Esophagus muscularis mucosa (tissue), 4 donors: ENCODE data around the gene CUBN. TPM values are rescaled to one million over a fixed set of nuclear protein-coding genes. Genes with fewer than 3 reads are reported as not detected.

Source experiments
- DNase-seq: peaks from one replicate; pipeline ENCODE4 v3.0.0-alpha.2; 2017; ENCODE audit errors: extremely low spot score
- H3K27ac ChIP-seq, 4 donors: fragments of 200-600 bp; sonication (generic); replicated peaks in 1 of 4; 1 replicate in 3 of 4; 2 replicates in 1 of 4; pipeline ENCODE4 v1.5.1; 2016 to 2019; ENCODE audit warnings: mild to moderate bottlenecking in 1 of 4
- H3K27me3 ChIP-seq, 4 donors: fragments of 200-600 bp; sonication (generic); one replicate each; pipeline versions ENCODE4 v1.5.1 to v1.6.0; 2016 to 2019
- H3K36me3 ChIP-seq, 4 donors: fragments of 200-600 bp; sonication (generic); one replicate each; pipeline ENCODE4 v1.5.1; 2016 to 2019
- H3K4me1 ChIP-seq, 4 donors: fragments of 200-600 bp; sonication (generic); one replicate each; pipeline ENCODE4 v1.5.1; 2016 to 2019
- H3K4me3 ChIP-seq, 4 donors: fragments of 200-600 bp; sonication (generic); 1 replicate in 2 of 4; 2 replicates in 2 of 4; pipeline ENCODE4 v1.5.1; 2016 to 2019; ENCODE audit warnings: mild to moderate bottlenecking in 4 of 4, moderate library complexity in 1 of 4
- H3K9me3 ChIP-seq, 4 donors: fragments of 200-600 bp; sonication (generic); 1 replicate in 3 of 4; 2 replicates in 1 of 4; pipeline ENCODE4 v1.5.1; 2016 to 2019
- EP300 ChIP-seq: sonication (generic); formaldehyde crosslinking; IDR thresholded peaks from one replicate; pipeline ENCODE4 v1.6.1; 2017; ENCODE audit warnings: antibody characterized with exemption
- POLR2A ChIP-seq: fragments of 450-650 bp; IDR thresholded peaks from one replicate; pipeline ENCODE4 v1.6.1; 2017; ENCODE audit warnings: antibody characterized with exemption, moderate library complexity, mild to moderate bottlenecking, low read depth
- POLR2AphosphoS5 ChIP-seq, 2 donors: sonication (generic); formaldehyde crosslinking; IDR thresholded peaks; one replicate each; pipeline ENCODE4 v1.6.1; 2017; ENCODE audit warnings: antibody characterized with exemption in 2 of 2
- WGBS: methylation state at CpG from one replicate; pipeline ENCODE4 v1.1.5; 2018; 5-methylcytosine and 5-hydroxymethylcytosine counted together
- intact Hi-C: fragments of 100-400 bp; cut with DNase I; formaldehyde crosslinking; loops from one replicate; pipeline ENCODE4 v1.15.1; 2023
- total RNA-seq, 4 donors: library from RNA; depleted of rRNA; stranded (reverse); fragments of >200 nt; gene quantifications; one replicate each; pipeline versions ENCODE4 v1.1.0 to v1.2.1, GENCODE V29; 2016
- TF ChIP-seq, protein P1 (sequence below), 3 experiments: fragments of 200-600 bp in 2 of 3; fragments of 450-650 bp in 1 of 3; sonication (generic) in 2 of 3; IDR thresholded peaks; one replicate each; pipeline ENCODE4 v1.5.1; 2017 to 2019; ENCODE audit warnings: antibody characterized with exemption in 3 of 3, mild to moderate bottlenecking in 2 of 3, moderate library complexity in 1 of 3

The CUBN gene
- total RNA-seq, 4 donors from 2014 or later, result 1.3 to 4.6 (median 2.3) TPM

DNA sequence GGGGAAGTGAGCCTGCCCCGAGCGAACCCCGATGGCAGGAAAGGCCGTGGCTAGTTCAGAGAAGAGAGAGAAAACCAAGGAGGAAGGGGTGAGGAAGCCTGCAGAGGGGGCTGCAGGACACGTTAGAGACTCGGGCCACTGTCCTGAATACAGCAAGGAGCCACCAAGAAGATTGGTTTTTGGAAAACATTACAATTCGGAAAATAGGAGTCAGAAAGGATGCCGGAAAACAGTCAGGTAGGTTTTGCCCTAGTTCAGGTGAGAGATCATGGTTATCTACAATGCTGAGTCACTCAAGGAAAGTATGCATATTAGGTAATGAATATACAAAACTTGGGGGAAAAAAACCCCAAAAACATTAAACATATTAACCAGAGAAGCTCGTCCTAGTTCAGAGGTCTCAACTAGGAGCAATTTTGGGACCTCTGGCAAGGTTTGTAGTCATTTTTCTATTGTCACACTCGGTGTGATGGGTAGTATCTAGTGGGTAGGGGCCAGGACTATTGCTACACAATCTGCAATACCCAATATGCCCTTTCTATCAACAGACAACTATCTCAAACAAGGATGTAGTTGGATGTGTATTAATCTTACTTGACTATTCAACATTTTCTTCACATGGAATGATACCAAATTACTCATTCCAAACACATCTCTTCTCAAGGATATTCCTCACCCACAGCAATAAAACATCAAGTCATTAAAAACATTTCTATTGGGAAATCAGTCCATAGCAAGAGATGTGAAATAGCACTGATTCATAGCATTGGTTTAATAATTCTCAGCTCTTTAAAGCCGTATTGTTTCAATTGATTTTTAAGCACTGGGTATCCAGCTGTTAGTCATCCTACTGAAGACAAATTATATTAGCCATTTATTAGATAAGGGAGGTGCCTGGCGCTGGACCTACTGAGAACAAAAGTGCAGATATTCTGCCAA, 238.0 kb downstream of the CUBN start:
- intact Hi-C loops, result no loop called here

DNA sequence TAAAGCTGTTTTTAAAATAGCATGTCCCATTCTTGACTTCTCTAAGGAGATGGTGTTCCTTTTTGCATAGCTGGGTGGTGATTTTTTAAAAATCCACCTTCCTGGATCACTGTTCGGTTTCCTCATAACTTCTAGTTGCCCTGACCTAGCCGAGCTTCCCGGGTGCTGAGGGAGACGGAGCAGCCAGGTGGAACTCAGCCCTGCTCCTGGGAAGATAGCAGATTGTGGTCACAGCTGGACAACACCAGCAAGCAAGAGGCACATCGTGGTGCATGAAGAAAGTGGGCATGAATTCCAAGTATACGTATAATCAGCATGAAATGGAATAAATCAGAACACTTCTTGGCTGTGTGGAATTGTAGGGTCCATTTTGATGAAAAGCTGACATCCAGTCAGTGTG, 238.9 kb downstream of the CUBN start:
- Histone ChIP-seq H3K36me3 (no peaks in the 10 kb centered on the region), H3K9me3 (no peaks in the 10 kb centered on the region), H3K4me3 (no peak overlapping the region), H3K27me3 (no peaks in the 10 kb centered on the region), H3K27ac (no peak overlapping the region), H3K4me1 (peaks cover 0 to 5% (median 2%) of the 10 kb centered on the region in 4 donors)
- no peak for DNase-seq
- TF ChIP-seq, protein P1, sequence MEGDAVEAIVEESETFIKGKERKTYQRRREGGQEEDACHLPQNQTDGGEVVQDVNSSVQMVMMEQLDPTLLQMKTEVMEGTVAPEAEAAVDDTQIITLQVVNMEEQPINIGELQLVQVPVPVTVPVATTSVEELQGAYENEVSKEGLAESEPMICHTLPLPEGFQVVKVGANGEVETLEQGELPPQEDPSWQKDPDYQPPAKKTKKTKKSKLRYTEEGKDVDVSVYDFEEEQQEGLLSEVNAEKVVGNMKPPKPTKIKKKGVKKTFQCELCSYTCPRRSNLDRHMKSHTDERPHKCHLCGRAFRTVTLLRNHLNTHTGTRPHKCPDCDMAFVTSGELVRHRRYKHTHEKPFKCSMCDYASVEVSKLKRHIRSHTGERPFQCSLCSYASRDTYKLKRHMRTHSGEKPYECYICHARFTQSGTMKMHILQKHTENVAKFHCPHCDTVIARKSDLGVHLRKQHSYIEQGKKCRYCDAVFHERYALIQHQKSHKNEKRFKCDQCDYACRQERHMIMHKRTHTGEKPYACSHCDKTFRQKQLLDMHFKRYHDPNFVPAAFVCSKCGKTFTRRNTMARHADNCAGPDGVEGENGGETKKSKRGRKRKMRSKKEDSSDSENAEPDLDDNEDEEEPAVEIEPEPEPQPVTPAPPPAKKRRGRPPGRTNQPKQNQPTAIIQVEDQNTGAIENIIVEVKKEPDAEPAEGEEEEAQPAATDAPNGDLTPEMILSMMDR (IDR thresholded peaks at IDR 0.05), result no peak
- TF ChIP-seq POLR2A (no peak), POLR2AphosphoS5 (IDR thresholded peaks at IDR 0.05) (no peak), EP300 (no peak)
- WGBS, result 87% methylated on average over 6 of the region's 6 CpGs
- intact Hi-C loops, result no loop called here

More for the DNA sequence above, 238.0 kb downstream of the CUBN start:
- no peak for DNase-seq
- WGBS, result 30% methylated on average over 12 of the region's 12 CpGs
- H3K36me3 ChIP-seq, result no peaks in the 10 kb centered on the region
- H3K27ac ChIP-seq, result peak overlapping the region in 3 of 4 donors; percentile 7 to 38 (median 17)
- H3K4me1 ChIP-seq, result peaks cover 0 to 5% (median 2%) of the 10 kb centered on the region in 4 donors
- no peaks in the 10 kb centered on the region for H3K9me3 ChIP-seq
- H3K27me3 ChIP-seq, result no peaks in the 10 kb centered on the region
- no peak overlapping the region for H3K4me3 ChIP-seq
- TF ChIP-seq, protein P1 (IDR thresholded peaks at IDR 0.05), result peak; percentile 46 to 50 (median 47)
- TF ChIP-seq POLR2AphosphoS5 (IDR thresholded peaks at IDR 0.05) (peak; percentile 24 to 38), EP300 (no peak), POLR2A (no peak)

DNA sequence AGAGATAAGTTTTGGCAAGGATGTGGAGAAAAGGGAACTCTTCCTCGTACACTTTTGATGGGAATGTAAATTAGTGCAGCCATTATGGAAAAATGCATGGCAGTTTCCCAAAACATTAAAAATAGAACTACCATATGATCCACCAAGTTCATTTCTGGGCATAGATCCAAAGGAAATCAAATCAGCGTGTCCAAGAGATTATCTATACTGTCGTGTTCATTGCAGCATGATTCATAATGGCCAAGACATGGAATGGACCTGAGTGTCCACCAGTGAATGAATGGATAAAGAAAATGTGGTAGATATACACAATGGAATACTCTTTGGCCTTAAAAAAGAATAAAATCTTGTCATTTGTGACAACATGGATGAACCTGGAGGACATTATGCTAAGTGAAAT, 242.0 kb downstream of the CUBN start:
- H3K9me3 ChIP-seq, result no peaks in the 10 kb centered on the region
- H3K27me3 ChIP-seq, result no peaks in the 10 kb centered on the region
- TF ChIP-seq EP300, result no peak
- TF ChIP-seq POLR2AphosphoS5 (IDR thresholded peaks at IDR 0.05), result no peak
- no peak for TF ChIP-seq POLR2A
- TF ChIP-seq, protein P1 (IDR thresholded peaks at IDR 0.05), result no peak
- WGBS, result 21% methylated on average over 3 of the region's 3 CpGs
- H3K36me3 ChIP-seq, result no peaks in the 10 kb centered on the region
- no peak for DNase-seq
- H3K4me3 ChIP-seq, result no peak overlapping the region
- intact Hi-C loops, result no loop called here
- no peak overlapping the region for H3K27ac ChIP-seq
- H3K4me1 ChIP-seq, result peaks cover 0 to 5% (median 2%) of the 10 kb centered on the region in 4 donors

DNA sequence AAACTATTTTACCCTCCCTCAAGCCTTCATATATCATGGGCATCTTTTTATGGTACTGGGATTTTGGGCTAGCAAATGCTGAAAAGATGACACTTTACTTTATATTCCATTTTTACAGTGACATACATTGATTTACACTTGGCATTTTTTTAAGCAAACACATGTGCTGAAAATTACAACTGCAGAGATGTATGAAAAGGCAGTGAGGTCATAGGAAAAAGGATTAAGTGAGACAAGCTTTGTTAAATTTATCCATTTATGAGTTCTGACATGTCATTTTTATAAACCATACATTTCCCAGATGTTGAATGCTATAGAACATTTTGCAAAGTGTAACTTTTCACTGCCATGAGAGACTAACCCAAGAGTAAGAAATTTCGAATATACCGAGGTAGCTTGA, 243.6 kb downstream of the CUBN start:
- 74% methylated on average over 2 of the region's 2 CpGs for WGBS
- no peaks in the 10 kb centered on the region for H3K27me3 ChIP-seq
- intact Hi-C loops, result no loop called here
- no peak overlapping the region for H3K4me3 ChIP-seq
- no peaks in the 10 kb centered on the region for H3K4me1 ChIP-seq
- no peak overlapping the region for H3K27ac ChIP-seq
- no peak for DNase-seq
- H3K9me3 ChIP-seq, result no peaks in the 10 kb centered on the region
- H3K36me3 ChIP-seq, result no peaks in the 10 kb centered on the region
- TF ChIP-seq, protein P1 (IDR thresholded peaks at IDR 0.05), result no peak
- TF ChIP-seq POLR2AphosphoS5 (IDR thresholded peaks at IDR 0.05), result no peak
- TF ChIP-seq POLR2A, result no peak
- no peak for TF ChIP-seq EP300
